Fibroblast of gingiva (primary cell): Measurements from ENCODE around the gene ITGA2.
"Not testable (repeated sequence)": the region's sequence is repeated elsewhere in the genome, so short reads cannot be mapped to it uniquely, and the experiment has no call there.

Experiments used
- DNase-seq: peaks from one replicate; pipeline ENCODE4 v3.0.0-alpha.2; 2011; ENCODE audit warnings: low read depth

The ITGA2 gene

GRCh38 chr5:52989025-52989780 is at the start of gene ITGA2:
ITGA2 (plus strand) TSS chr5:52989352; CDS start chr5:52989469, 117 bp downstream.
- DNase-seq: peak; percentile 34

GRCh38 chr5:52943285-52943684 is 45.9 kb upstream of the ITGA2 start:
- DNase-seq: no peak

GRCh38 chr5:52943808-52944207 is 45.3 kb upstream of the ITGA2 start:
- DNase-seq: no peak

- no peak for DNase-seq
These were observed 44.1 kb upstream of the ITGA2 start for GRCh38 chr5:52945040-52945439.

- peak; percentile 3 for DNase-seq
These were observed 41.9 kb upstream of the ITGA2 start for GRCh38 chr5:52947208-52947607.

DNA sequence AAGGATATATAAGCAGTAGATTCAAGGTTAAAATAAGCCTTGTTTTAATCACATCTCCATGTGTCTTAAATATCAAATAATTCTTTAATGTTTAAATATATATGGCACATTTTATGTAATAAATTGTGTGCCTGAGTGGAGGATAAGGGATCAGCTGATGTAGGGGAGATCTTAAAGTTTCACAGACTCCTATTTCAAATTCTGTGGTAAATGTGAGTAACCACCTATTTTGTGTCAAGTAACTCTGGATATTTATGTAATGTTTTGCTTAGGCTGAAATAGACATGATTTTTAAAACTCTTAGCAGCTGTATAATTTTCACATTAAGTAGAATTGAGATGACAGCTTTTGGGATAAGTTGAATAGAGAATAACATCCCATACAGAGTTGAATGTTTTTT is 41.3 kb upstream of the ITGA2 start:
- DNase-seq: no peak

GRCh38 chr5:52948418-52949076 is 40.6 kb upstream of the ITGA2 start:
- peak; percentile 76 for DNase-seq

GRCh38 chr5:52950686-52951085 is 38.5 kb upstream of the ITGA2 start:
- no peak for DNase-seq

GRCh38 chr5:52952483-52952882 is 36.7 kb upstream of the ITGA2 start:
- no peak for DNase-seq

DNA sequence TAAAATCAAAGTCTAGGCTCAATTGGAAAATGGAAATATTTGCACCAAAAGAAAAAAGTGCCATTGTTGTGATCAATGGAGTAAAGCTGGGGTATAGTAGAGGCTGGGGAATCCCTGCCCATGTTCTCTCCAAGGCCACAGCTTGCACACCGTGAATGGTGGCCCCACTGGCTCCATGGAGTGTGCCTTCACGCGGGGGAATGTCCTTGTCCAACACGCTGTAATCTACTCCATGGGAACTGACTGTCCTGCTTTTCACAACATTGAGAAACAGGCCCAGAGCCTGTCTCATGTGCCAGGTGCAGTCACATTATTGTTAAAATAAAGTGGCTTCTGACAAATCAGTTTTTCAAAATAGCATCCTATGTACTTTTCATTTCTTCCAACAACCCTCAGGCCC is 33.1 kb upstream of the ITGA2 start:
- no peak for DNase-seq

DNA sequence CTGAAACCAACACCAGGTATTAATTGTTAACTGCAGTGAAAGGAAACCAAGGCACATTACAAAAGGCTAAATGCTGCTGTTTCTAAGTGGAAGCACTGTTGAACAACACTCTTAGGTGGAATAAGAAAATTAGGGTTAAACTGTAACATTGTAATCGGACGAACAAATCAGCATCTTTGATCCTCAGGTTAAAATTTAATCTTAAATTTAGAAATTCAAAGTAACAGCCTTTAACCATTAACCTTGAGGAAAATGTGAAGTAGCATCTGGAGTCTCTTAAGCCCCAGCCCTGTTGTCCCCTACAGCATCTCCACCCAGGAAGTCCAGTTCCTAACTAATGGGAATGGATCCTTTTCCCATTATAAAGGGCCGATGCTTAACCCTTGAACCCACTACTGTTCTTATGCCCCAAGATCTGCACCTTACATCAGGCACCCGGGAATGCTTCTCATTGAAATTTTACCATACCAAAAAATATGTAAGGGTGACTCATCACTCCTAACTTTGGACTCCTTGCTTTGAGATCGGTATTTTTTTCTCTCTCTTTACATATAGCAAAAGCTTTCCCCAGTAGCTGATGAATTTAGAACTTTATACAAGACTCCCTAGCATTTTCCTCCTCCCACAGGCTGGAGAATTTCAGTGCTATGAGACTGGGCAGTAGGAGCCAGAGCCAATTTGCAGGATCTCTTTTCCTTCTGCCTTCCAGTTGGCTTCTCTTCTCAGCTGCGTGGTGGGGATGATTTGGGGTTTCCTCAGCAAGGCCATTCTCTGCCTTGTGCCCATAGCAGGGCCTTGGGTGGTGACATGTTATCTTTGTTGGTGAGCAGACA is 32.0 kb upstream of the ITGA2 start:
- DNase-seq: no peak

DNA sequence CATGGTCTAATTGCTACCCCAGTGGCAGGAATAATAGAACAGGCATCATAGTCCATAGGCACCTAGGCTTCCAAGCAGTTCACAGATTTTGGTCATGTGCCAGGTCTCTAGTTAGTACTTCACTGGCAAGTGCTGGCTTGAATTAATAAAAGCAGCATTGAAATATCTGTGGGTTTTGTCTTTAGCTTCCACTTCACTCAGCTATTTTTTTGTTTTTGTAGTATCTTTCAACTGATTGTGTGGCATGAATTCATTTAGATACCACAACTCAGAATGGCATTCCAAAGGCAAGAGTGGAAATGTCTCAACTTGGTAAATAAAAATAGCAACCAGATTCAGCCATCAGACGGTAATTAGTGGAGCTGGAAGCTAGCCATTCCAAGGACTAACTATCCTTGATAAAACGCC is 27.9 kb upstream of the ITGA2 start:
- DNase-seq: peak; percentile 34

DNA sequence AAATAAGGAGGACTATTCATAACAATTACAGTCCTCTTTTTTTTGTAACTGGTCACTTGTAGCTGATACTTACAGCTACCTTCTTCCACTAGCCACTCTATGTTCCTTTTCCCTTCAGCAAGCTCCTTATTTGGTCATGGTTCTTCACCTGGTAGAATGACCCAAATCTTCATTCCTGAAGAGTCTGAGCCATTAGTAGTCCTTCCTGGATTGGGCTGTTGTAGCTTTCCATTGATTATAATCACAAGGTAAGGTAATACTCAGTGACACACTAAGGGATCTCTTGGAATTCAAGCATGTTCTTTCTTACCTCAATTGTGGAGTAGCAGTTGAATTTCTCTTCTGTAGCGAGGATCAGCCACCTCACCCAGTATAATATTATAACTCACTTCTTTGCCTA is 25.5 kb upstream of the ITGA2 start:
- DNase-seq: no peak

GRCh38 chr5:52964138-52964537 is 25.0 kb upstream of the ITGA2 start:
- DNase-seq: no peak

DNA sequence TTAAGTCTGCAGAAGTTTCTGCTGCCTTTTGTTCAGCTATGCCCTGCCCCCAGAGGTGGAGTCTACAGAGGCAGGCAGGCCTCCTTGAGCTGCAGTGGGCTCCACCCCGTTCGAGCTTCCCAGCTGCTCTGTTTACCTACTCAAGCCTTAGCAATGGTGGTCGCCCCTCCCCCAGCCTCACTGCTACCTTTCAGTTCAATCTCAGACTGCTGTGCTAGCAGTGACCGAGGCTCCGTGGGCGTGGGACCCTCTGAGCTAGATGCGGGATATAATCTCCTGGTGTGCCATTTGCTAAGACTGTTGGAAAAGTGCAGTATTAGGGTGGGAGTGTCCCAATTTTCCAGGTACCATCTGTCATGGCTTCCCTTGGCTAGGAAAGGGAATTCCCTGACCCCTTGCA is 13.0 kb upstream of the ITGA2 start:
- not testable (repeated sequence) for DNase-seq

DNA sequence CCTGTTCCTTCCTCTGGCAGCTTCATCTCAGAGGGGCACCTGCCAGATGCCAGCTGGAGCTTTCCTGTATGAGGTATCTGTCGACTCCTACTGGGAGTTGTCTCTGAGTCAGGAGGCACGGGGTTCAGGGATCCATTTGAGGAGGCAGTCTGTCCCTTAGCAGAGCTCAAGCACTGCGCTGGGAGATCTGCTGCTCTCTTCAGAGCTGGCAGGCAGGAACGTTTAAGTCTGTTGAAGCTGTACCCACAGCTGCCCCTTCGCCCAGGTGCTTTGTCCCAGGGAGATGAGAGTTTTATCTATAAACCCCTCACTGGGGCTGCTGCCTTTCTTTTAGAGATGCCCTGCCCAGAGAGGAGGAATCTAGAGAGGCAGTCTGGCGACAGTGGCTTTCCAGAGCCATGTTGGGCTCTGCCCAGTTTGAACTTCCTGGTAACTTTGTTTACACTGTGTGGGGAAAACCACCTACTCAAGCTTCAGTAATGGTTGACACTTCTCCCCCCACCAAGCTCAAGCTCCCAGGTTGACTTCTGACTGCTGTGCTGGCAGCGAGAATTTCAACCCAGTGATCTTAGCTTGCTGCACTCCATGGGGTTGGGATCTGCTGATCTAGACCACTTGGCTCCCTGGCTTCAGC is 11.8 kb upstream of the ITGA2 start:
- no peak for DNase-seq

- DNase-seq: no peak
These were observed 7.6 kb upstream of the ITGA2 start for GRCh38 chr5:52981507-52981906.

DNA sequence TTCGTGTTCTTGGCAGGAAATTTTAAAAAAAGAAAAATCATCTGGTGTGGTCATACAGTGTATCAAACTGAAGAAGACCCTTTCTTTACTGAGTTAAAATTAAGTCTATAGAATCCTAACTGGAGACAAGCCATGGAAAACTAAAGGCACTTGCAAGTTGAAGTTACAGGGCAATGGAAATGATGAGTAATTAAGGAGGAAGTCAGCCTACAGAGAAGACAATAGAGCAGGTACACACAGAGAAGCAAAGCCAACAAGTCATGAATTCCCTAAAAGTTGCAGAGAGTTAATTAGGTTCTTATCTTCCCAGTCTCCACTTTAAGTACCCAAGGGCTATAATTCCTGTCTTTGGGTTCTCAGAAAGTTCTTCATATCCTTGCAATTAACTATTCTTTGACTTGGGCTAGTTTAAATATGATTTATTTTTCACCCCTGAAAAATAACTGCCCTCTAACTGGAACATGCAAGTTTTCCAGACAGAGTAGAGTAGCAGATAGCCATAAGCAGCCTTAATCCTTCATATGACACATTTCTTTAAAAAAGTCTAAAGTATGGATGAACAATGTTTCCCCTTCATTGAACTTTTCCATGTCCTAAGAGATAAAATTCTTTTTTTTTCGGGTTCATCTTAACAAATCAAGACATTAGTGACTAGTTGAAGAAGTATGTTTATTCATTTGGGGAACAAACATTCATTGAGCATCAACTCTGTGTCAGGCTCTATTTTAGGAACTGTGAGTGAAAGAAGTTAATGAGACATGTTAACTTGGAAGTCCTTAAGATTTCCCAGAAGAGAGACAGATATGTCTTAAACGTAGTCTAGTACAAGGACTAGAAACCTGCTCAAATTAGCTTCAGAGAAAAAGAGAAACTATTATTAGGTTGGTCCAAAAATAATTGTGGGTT is 5.2 kb upstream of the ITGA2 start:
- DNase-seq: no peak

GRCh38 chr5:52985306-52985705 is 3.8 kb upstream of the ITGA2 start:
- no peak for DNase-seq

GRCh38 chr5:52987711-52988331 is 1.3 kb upstream of the ITGA2 start:
- DNase-seq: no peak
